Stromal cell of bone marrow (primary cell): Measurements from ENCODE around the gene TCEANC2.

Experiments used
- DNase-seq: peaks from one replicate; pipeline ENCODE4 v3.0.0-alpha.2; 2012; ENCODE audit warnings: low read depth

Gene TCEANC2

GRCh38 chr1:54114955-54115354, 61.5 kb downstream of the TCEANC2 start:
- DNase-seq, result no peak

- no peak for DNase-seq
Observed at GRCh38 chr1:54115520-54115919, 62.1 kb downstream of the TCEANC2 start.

DNA sequence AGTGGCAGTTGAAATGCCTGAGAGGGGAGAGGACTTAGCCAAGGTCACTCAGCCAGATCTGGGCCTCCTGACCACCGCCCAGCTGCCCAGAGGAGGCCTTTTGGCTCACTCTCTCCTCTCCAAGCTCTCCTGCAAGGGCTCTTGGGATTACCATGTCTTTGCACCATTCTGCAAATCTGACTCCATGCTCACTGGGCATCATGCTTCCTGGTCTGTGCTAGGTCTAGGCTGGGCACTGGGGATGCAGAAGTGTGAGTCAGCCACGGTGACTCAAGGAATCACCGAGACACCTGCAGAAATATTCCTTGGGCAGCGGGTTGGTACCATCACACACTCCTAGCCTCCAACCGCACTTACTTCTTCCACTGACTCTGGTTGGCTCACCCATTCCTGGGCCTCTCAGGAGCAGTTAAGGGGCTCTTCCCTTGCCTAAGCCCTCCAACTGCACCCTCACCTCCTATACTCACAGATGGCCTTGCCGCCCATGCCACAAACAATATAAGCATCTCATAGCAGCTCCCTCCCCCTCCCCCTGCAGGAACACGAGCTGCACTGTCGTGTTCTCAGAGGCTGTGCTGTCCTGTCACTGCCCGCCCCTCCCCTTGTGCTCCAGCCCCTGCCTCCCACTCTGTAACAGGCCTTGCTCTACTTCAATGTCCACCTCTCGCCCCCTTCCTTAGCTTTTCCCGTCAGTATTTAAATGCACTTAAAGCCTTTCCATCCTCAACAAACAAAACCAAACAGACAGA, 64.6 kb downstream of the TCEANC2 start:
- no peak for DNase-seq

DNA sequence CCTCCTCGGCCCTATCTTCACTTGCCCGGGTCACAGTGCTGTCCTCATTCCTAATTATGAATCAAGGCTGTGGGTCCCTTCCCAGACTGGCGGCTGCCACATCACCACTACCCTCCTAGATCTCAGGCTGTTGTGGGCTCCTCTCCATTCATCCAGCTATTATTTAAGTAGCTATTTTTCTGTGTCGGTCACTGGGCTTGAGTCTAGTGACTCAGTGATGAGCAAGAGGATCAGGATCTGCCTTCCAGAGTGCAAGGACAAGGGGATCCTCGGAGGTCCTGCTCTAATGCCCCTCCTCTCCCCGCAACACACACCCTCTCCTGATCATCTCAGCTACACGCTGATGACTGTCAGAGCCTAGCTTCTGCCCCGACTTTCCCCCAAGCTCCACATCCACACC, 65.3 kb downstream of the TCEANC2 start:
- DNase-seq, result peak; percentile 61

DNA sequence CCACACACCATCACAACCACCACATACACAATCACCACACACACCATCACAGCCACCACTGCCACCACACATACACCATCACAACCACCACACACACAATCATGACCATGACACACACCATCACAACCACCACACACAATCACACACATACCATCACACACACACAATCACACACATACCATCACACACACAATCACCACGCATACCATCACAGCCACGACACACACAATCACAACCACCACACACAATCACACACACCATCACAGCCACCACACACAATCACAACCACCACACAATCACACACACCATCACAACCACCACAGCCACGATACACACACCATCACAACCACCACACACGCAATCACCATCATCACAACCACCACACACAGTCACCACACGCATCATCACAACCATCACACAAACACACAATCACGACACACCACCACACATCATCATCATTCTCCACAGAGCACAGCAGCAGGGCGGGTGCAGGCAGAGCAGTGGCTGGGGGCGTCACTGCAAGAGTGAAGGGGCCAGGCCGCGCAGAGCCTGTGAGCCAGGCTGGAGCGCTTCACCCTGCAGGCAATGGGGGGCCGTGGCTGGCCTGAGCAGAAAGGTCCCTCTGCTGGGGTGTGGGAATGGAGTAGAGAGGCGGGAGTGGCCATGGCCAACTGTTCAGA, 66.8 kb downstream of the TCEANC2 start:
- DNase-seq, result no peak

GRCh38 chr1:54120698-54121481, 67.5 kb downstream of the TCEANC2 start:
- no peak for DNase-seq

- peak; percentile 39 for DNase-seq
Observed at GRCh38 chr1:54121482-54122134, 68.2 kb downstream of the TCEANC2 start.

GRCh38 chr1:54122135-54122751, 68.8 kb downstream of the TCEANC2 start:
- no peak for DNase-seq

DNA sequence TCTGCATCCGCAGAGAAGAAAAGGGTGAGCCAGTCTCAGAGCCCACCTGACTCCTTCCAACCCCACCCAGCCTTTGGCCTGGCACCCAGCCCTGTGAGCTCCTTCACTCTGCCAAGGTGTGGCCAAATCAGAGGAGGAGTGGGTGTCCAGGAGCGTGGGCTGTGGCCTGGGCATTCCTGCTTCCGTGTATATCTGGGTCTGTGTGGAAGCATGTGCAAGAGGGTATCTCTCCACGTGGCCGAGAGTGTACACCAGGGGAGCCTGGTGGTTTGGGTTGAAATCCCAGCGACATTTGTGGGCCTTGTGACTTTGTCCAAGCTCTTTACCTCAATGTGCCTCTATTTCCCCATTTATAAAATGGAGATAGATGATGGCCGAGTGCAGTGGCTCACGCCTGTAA, 69.6 kb downstream of the TCEANC2 start:
- DNase-seq, result no peak

- DNase-seq, result no peak
Observed at GRCh38 chr1:54124472-54124871, 71.1 kb downstream of the TCEANC2 start.

DNA sequence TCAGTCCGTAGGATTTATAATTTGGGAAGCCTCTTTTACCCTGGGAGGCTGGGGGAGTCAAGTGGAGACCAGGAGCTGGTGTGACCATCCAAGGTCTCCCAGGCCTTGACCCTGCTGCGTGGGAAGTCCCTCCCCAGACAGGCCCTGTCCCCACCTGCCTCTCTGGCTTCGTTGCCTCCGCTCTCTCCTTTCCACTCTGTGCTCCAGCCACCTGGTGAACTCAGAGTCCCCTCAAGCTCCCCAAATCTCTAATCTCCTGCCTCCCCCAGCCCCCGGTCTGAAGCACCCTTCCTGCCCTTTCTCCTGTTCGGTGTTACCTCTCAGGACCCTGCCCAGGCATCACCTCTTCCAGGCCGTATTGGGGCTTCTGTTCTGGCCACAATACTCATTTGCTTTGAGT, 71.5 kb downstream of the TCEANC2 start:
- no peak for DNase-seq

- DNase-seq, result no peak
Observed at GRCh38 chr1:54125386-54126070, 72.1 kb downstream of the TCEANC2 start.

GRCh38 chr1:54126271-54126815, 72.9 kb downstream of the TCEANC2 start:
- DNase-seq, result no peak

DNA sequence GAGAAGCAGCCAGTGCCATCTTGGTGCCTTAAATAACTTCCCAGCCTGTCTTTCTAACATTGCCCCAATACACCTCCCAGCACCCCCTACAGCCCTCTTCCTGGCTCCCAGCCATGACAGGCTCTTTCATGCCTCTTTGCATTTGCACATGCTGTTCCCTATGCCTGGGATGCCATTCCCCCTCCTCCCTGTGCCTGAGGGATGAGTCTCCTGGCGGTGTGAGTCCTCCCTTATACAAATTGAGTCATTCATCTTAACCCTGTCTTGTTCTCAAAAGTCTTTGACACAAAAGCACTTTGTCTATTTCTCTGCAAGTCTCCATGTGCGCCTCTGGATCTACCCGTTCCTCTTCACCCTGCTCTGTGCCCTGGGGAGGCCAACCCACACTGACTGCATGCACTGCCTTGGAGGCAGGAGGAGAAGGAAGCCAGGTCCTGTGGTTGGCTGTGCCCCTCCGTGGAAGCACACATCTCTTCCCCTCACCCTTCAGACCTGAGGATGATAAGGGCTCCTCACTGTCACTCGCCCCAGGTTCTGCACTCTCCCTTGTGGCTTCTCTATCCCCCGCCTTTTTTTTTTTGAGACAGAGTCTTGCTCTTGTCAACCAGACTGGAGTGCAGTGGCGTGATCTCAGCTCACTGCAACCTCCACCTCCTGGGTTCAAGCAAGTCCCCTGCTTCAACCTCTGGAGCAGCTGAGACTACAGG, 74.3 kb downstream of the TCEANC2 start:
- no peak for DNase-seq

- no peak for DNase-seq
Observed at GRCh38 chr1:54129858-54130257, 76.5 kb downstream of the TCEANC2 start.

GRCh38 chr1:54131419-54131818, 78.0 kb downstream of the TCEANC2 start:
- no peak for DNase-seq

GRCh38 chr1:54132495-54132894, 79.1 kb downstream of the TCEANC2 start:
- DNase-seq, result no peak

- DNase-seq, result no peak
Observed at GRCh38 chr1:54134295-54134694, 80.9 kb downstream of the TCEANC2 start.

- no peak for DNase-seq
Observed at GRCh38 chr1:54135436-54136120, 82.2 kb downstream of the TCEANC2 start.
